CD4-positive, alpha-beta T cell treated with Interleukin-17A for 1 hour (primary cell): ENCODE results near the gene CTNND2.

Experiments used
- DNase-seq: peaks from one replicate; pipeline ENCODE4 v3.0.0-alpha.2; 2020

Gene CTNND2

GRCh38 chr5:11511878-11512277, 392.4 kb downstream of the CTNND2 start:
- DNase-seq: no peak

- DNase-seq: no peak
These were observed 393.4 kb downstream of the CTNND2 start for GRCh38 chr5:11510889-11511288.

GRCh38 chr5:11509793-11510192, 394.5 kb downstream of the CTNND2 start:
- no peak for DNase-seq

GRCh38 chr5:11507156-11507910, 396.9 kb downstream of the CTNND2 start:
- no peak for DNase-seq

GRCh38 chr5:11504886-11505193, 399.4 kb downstream of the CTNND2 start:
- no peak for DNase-seq

DNA sequence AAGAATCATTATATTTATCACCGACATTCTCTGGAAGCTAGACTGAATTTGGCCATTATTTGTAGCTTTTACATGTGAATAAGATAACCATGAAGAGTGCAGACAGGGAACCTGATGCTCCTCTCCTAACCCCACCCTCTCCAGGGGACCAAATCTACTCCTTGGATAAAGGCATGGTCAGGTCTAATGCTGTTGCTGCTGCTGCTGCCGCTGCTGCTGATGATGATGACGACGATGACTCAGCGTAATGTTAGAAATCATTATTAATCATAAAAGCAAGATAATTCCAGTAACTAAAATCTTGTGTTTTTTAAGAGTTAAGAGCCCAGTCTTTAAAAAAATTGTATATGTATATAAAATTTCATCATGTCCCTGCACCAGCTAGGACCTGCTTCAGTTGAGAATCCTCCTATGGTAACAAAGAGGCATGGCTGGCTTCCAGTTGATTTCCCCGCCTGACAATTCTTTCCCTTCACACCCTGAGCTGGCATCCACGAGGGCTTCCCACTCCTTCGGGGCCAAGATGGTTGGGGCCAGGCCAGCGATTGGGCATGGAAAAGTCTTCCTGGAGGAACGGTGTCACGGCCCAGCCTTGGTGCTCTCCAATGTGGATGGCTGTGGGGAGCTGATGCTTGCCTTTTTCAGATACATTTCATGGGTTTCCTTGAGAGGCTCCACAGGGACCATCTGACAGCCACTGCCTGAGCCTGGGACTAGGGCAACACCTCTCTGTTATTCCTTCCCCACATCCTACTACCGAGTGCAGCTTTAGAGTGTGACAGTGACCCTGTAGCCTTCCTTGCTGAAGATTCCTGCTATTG, 400.0 kb downstream of the CTNND2 start:
- no peak for DNase-seq

DNA sequence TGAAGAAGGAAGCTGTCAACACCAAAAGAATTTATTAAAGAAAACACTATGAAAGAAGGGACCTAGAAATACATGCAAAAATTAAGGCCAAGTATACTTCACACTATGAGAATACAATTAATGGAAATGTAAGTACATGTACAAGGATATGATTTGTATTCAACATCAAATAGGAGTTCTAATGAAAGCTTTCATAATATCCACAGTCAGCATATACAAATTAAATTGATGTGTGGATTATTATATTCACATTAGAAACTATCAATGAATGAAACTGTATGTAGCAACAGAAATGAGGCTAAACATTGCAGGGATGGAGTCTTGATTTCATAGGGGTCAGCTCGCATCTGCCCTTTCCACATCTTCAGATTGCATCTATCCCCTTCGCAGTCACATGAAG, 401.5 kb downstream of the CTNND2 start:
- DNase-seq: no peak

DNA sequence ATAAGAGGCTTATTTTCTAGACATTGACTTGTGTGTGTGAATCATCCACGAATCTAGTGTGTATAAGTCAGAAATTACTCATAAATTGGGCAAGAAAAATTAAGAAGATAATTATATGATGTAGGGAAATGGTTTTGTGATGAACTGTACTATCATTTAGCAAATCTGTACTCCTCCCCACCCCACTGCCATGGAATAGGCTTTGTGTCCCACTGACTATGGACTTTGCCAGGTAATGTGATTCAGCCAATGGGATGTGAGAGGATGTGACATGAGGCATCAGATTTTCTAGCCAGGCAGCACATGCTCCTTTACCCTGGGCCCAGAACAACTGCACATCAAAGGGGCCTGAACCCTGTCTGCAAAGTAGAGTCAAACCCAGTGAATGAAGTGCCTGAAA, 406.6 kb downstream of the CTNND2 start:
- DNase-seq: no peak

DNA sequence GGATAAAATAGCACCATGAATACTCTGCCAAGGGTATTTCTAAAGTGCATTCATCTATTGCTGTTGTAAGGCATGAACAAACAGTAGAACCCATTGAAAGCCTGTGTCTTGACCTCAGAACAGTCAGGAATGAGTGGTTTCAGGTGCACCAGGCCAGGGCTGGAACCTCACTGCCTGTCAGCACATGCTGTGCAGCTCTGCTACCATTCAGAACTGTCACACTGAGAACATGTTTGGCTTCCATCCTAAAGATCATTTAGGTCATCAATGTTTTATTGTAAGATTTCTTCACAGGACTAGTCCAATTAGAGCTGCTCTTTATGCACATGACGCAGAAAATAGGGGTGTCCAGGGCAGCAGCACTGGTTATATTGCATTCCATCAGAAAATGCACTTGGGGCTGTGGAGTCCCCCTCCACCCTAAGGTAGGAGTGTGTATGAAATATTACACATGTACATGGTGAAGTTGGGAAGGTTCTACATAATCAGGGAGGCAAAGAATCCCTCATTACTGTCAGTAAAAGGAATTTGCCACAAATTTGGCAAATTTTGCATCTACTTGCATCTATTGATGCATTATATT, 408.0 kb downstream of the CTNND2 start:
- no peak for DNase-seq

DNA sequence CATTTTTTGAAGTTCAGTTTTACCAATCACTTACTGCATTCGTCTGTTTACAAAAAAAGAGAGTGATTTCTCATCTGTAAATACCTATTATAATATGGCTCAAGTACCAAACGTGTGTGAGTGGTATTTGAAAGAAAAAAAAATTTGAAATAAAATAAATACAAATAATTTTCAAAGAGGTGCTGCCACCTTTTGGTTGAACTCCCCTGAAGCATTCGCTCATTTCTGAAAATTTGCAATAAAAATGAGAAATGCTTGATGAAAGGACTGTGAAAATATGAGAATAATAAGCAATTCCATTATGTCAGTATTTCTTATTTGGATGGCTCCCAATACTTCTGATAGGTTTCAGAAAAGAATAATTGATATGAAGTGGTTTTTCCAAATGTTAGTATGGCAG, 409.9 kb downstream of the CTNND2 start:
- DNase-seq: no peak

- no peak for DNase-seq
These were observed 412.7 kb downstream of the CTNND2 start for GRCh38 chr5:11491404-11492075.

GRCh38 chr5:11483630-11484029, 420.6 kb downstream of the CTNND2 start:
- DNase-seq: no peak

- no peak for DNase-seq
These were observed 422.2 kb downstream of the CTNND2 start for GRCh38 chr5:11482011-11482410.

- no peak for DNase-seq
These were observed 426.5 kb downstream of the CTNND2 start for GRCh38 chr5:11477786-11478185.

GRCh38 chr5:11476866-11477265, 427.4 kb downstream of the CTNND2 start:
- DNase-seq: no peak

- DNase-seq: no peak
These were observed 435.8 kb downstream of the CTNND2 start for GRCh38 chr5:11468334-11469039.

GRCh38 chr5:11467588-11467987, 436.7 kb downstream of the CTNND2 start:
- DNase-seq: no peak

GRCh38 chr5:11459716-11460115, 444.5 kb downstream of the CTNND2 start:
- no peak for DNase-seq

DNA sequence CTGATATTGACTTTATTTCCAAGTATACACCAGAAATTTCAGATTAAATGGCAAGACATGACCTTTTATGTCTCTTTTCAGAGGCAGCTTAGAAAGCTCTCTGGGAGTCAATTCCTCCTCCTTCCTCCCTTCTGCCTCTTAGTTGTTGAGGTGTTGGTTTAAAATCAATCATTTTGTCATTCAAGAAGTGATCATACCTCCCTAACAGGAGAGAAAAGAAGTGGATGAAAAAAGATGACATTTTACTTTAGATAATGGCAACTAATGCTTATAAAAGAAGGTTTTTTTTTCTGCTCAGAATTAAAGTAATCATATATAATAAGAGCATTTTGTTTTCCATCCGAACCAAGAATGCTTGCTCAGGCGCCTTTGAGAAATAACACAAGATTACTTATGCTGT, 448.7 kb downstream of the CTNND2 start:
- DNase-seq: no peak

- DNase-seq: no peak
These were observed 451.4 kb downstream of the CTNND2 start for GRCh38 chr5:11452852-11453251.

- no peak for DNase-seq
These were observed 454.3 kb downstream of the CTNND2 start for GRCh38 chr5:11449966-11450365.

DNA sequence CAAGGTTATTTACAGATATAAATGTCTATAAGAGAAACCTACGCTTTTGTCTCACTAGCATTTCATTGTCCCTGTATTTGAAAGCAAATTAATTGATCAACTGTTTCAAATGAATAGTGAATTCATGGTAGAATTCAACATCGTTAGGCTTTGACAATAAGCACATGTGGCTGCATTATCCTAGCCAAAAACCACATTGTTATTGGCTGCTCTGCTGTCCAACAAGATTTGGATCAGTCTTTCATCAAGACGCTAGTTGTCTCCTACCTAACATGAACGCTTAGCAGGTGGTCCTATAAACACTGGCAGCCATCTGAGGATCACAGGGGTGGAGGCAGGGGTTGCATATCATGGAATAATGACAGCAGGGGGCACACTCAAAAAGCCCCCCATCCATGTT, 455.0 kb downstream of the CTNND2 start:
- no peak for DNase-seq

DNA sequence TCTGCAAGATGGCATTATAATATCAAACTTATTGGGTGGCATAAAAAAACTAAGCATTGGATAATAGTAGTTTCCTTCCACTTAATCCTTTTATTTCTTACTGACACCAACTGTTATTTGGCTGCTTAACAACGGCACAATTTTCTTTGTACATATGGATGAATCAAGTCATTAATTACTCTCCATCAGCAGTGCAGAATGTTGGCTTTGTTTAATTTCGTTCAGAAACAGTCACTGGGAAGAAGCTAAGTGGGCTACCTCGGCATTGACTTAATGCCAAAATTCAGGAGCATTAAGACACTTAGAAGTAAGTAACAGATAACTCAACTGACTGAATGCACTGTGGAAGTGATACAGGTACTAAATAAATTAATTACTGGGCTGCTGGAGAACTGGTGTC, 460.4 kb downstream of the CTNND2 start:
- no peak for DNase-seq
